NCI-H1436 treated with DMSO at 0.1 percent for 48 hours (cell line): ENCODE results near the gene NELFCD.
"Not testable (repeated sequence)": the region's sequence is repeated elsewhere in the genome, so short reads cannot be mapped to it uniquely, and the experiment has no call there.

Experiments
- DNase-seq: peaks from one replicate; lab custom pipeline; 2025; lab: John Stamatoyannopoulos, UW

The NELFCD gene

GRCh38 chr20:58980711-58981627, at the start of gene NELFCD:
TSS of gene NELFCD (plus strand) at chr20:58981256. CDS start at chr20:58981310, 54 bp downstream.
- DNase-seq = peak; percentile 16

- no peak for DNase-seq
These were observed 48.9 kb upstream of the NELFCD start for GRCh38 chr20:58932170-58932569.

GRCh38 chr20:58938078-58938477, 43.0 kb upstream of the NELFCD start:
- DNase-seq = no peak

GRCh38 chr20:58938541-58938940, 42.5 kb upstream of the NELFCD start:
- no peak for DNase-seq

GRCh38 chr20:58941471-58941870, 39.6 kb upstream of the NELFCD start:
- no peak for DNase-seq

GRCh38 chr20:58942549-58942948, 38.5 kb upstream of the NELFCD start:
- DNase-seq = no peak

- no peak for DNase-seq
These were observed 36.4 kb upstream of the NELFCD start for GRCh38 chr20:58944610-58945009.

- DNase-seq = no peak
These were observed 35.0 kb upstream of the NELFCD start for GRCh38 chr20:58945965-58946631.

- not testable (repeated sequence) for DNase-seq
These were observed 33.2 kb upstream of the NELFCD start for GRCh38 chr20:58947797-58948388.

- no peak for DNase-seq
These were observed 30.5 kb upstream of the NELFCD start for GRCh38 chr20:58950603-58951002.

- no peak for DNase-seq
These were observed 28.0 kb upstream of the NELFCD start for GRCh38 chr20:58953050-58953449.

- no peak for DNase-seq
These were observed 25.0 kb upstream of the NELFCD start for GRCh38 chr20:58956078-58956477.

GRCh38 chr20:58959652-58960051, 21.4 kb upstream of the NELFCD start:
- no peak for DNase-seq

GRCh38 chr20:58963060-58963584, 17.9 kb upstream of the NELFCD start:
- DNase-seq = no peak

- not testable (repeated sequence) for DNase-seq
These were observed 17.1 kb upstream of the NELFCD start for GRCh38 chr20:58963922-58964321.

GRCh38 chr20:58965270-58966064, 15.6 kb upstream of the NELFCD start:
- DNase-seq = no peak

- no peak for DNase-seq
These were observed 13.2 kb upstream of the NELFCD start for GRCh38 chr20:58967652-58968429.

GRCh38 chr20:58969439-58969838, 11.6 kb upstream of the NELFCD start:
- no peak for DNase-seq

GRCh38 chr20:58970146-58970545, 10.9 kb upstream of the NELFCD start:
- no peak for DNase-seq

- no peak for DNase-seq
These were observed 9.6 kb upstream of the NELFCD start for GRCh38 chr20:58971429-58971828.

GRCh38 chr20:58973179-58973578, 7.9 kb upstream of the NELFCD start:
- DNase-seq = no peak
